Smooth muscle cell (in vitro differentiated cells): Measurements from ENCODE around the gene PLAAT2. TPM values are rescaled to one million over a fixed set of nuclear protein-coding genes. Genes with fewer than 3 reads are reported as not detected.

Experiments used
- DNase-seq: peaks from one replicate; lab custom pipeline; 2025; ENCODE audit not compliant: unreplicated experiment; lab: John Stamatoyannopoulos, UW
- H2AFZ ChIP-seq: fragments of 200-600 bp; sonication (generic); 2 replicates; pipeline ENCODE4 v1.6.0; 2016; ENCODE audit warnings: antibody characterized with exemption, low read depth, mild to moderate bottlenecking
- H3F3A ChIP-seq: fragments of 200-600 bp; sonication (generic); 2 replicates; pipeline ENCODE4 v1.6.0; 2017; ENCODE audit warnings: antibody characterized with exemption, low read depth
- H3K27ac ChIP-seq: fragments of 200-600 bp; sonication (generic); 2 replicates; pipeline ENCODE4 v1.5.1; 2016; ENCODE audit warnings: low read depth, mild to moderate bottlenecking
- H3K27me3 ChIP-seq: fragments of 200-600 bp; sonication (generic); 2 replicates; pipeline ENCODE4 v1.6.1; 2016; ENCODE audit warnings: low read depth, mild to moderate bottlenecking
- H3K36me3 ChIP-seq: fragments of 200-600 bp; sonication (generic); 2 replicates; pipeline ENCODE4 v1.5.1; 2016; ENCODE audit warnings: low read depth
- H3K4me1 ChIP-seq: fragments of 200-600 bp; sonication (generic); 2 replicates; pipeline ENCODE4 v1.5.1; 2016; ENCODE audit warnings: low read depth
- H3K4me2 ChIP-seq: fragments of 200-600 bp; sonication (generic); 2 replicates; pipeline ENCODE4 v1.6.0; 2016; ENCODE audit warnings: mild to moderate bottlenecking
- H3K4me3 ChIP-seq: fragments of 200-600 bp; sonication (generic); 2 replicates; pipeline ENCODE4 v1.5.1; 2016; ENCODE audit warnings: mild to moderate bottlenecking
- H3K79me2 ChIP-seq: fragments of 200-600 bp; sonication (generic); 2 replicates; pipeline ENCODE4 v1.6.0; 2016; ENCODE audit warnings: low read depth, mild to moderate bottlenecking
- H3K9ac ChIP-seq: fragments of 200-600 bp; sonication (generic); 2 replicates; pipeline ENCODE4 v1.6.0; 2016; ENCODE audit warnings: low read depth
- H3K9me3 ChIP-seq: fragments of 200-600 bp; sonication (generic); replicated peaks from 2 replicates; pipeline ENCODE4 v1.5.1; 2016; ENCODE audit warnings: low read depth
- H4K20me1 ChIP-seq: fragments of 200-600 bp; sonication (generic); 2 replicates; pipeline ENCODE4 v1.6.0; 2016; ENCODE audit warnings: low read depth
- WGBS: methylation state at CpG from one replicate; pipeline ENCODE4 v1.1.7; 2016; ENCODE audit warnings: low lambda C conversion rate; 5-methylcytosine and 5-hydroxymethylcytosine counted together
- polyA plus RNA-seq: library from polyadenylated mRNA; unstranded; fragments of >200 nt; fragmentation: Nextera tagmentation; extraction: Ambion mirVana; gene quantifications from 2 replicates; pipeline ENCODE4 v1.2.1, GENCODE V29; 2016
- total RNA-seq: library from RNA; depleted of rRNA; stranded (reverse); fragments of >200 nt; gene quantifications from 2 replicates; pipeline ENCODE4 v1.2.3, GENCODE V29; 2014
- TF ChIP-seq, protein P1 (sequence below): fragments of 200-600 bp; sonication (generic); IDR thresholded peaks from 2 replicates; pipeline ENCODE4 v1.5.1; 2017; ENCODE audit warnings: borderline replicate concordance, mild to moderate bottlenecking, antibody characterized with exemption; ENCODE audit not compliant: insufficient read depth, poor library complexity, severe bottlenecking

Gene PLAAT2
- total and polyA plus RNA-seq, 2 experiments from 2014 or later: not detected

DNA sequence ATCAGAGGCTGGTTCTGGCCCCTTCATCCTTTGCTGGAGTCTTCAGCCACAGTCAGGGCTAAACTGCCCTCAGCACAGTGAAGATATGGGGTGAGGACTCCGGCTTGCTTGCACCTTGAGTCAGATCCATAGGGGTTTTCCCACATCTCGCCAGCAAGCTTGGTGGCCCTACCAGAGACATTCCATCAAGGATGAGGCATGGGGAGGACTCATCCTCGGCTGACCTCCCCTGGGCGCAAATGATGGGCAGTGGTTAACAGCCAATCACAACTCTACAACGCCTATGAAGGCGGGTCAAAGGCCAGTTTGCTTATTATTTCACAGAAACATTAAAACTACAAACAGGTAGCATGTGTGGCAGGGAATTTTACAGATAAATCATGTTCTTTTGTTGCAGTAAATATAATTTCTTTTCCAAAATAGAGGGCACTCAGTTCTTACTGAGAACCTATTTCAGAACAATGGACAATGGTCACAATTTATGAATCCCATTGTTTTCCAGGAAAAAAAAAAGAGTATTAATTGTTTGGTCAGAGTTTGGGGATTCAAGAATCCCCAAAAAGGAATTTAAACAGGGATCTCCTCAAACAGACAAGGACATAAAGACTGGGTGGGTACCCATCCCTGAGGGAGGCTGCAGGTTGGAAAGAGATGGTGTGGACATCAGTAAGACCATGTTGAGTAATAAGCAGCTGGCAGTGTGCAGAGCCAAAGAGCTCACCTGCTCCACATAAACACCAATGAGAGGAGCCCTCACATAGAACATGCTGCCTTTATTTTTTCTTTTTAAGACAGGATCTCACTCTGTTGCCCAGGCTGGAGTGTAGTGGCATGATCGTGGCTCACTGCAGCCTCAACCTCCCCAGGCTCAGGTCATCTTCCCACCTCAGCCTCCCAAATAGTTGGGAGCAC, 36.3 kb upstream of the PLAAT2 start:
- Histone ChIP-seq H3K36me3 (no peaks in the 10 kb centered on the region), H3K4me2 (no peak overlapping the region), H3K27me3 (no peaks in the 10 kb centered on the region), H3K4me3 (no peak overlapping the region), H2AFZ (no peak overlapping the region), H3K9ac (no peak overlapping the region), H3K79me2 (no peaks in the 10 kb centered on the region), H4K20me1 (no peaks in the 10 kb centered on the region), H3K27ac (no peak overlapping the region), H3K4me1 (no peaks in the 10 kb centered on the region), H3K9me3 (no peaks in the 10 kb centered on the region), H3F3A (no peaks in the 10 kb centered on the region)
- TF ChIP-seq, protein P1, sequence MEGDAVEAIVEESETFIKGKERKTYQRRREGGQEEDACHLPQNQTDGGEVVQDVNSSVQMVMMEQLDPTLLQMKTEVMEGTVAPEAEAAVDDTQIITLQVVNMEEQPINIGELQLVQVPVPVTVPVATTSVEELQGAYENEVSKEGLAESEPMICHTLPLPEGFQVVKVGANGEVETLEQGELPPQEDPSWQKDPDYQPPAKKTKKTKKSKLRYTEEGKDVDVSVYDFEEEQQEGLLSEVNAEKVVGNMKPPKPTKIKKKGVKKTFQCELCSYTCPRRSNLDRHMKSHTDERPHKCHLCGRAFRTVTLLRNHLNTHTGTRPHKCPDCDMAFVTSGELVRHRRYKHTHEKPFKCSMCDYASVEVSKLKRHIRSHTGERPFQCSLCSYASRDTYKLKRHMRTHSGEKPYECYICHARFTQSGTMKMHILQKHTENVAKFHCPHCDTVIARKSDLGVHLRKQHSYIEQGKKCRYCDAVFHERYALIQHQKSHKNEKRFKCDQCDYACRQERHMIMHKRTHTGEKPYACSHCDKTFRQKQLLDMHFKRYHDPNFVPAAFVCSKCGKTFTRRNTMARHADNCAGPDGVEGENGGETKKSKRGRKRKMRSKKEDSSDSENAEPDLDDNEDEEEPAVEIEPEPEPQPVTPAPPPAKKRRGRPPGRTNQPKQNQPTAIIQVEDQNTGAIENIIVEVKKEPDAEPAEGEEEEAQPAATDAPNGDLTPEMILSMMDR: no peak
- DNase-seq: no peak
- WGBS: 80% methylated on average over 7 of the region's 7 CpGs

DNA sequence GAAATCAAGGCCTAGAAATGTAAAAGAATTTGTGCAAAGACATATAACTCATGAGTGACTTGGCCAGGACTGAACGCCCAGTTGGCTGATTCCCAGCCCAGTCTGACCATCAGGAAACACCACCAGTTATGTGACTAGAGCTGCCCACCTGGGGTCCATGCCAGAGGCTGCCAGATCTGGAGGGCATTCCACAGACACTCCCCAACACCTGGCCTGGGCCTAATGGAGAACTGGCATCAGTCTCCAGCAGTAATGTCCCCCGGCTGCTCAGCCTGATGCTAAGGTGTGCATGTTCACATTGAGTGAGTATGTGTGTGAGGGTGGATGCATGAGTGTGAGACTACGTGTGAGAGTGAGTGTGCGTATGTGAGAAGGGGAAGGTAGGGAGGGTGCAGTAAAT, 35.4 kb upstream of the PLAAT2 start:
- no peak overlapping the region for H3K4me3 ChIP-seq
- H2AFZ ChIP-seq: no peak overlapping the region
- H3F3A ChIP-seq: no peaks in the 10 kb centered on the region
- no peak overlapping the region for H3K4me2 ChIP-seq
- H3K9ac ChIP-seq: no peak overlapping the region
- no peak overlapping the region for H3K27ac ChIP-seq
- whole genome bisulfite sequencing: 66% methylated on average over 4 of the region's 4 CpGs
- no peaks in the 10 kb centered on the region for H3K27me3 ChIP-seq
- H3K4me1 ChIP-seq: no peaks in the 10 kb centered on the region
- TF ChIP-seq, protein P1: no peak
- DNase-seq: no peak
- H4K20me1 ChIP-seq: no peaks in the 10 kb centered on the region
- H3K9me3 ChIP-seq: no peaks in the 10 kb centered on the region
- no peaks in the 10 kb centered on the region for H3K36me3 ChIP-seq
- no peaks in the 10 kb centered on the region for H3K79me2 ChIP-seq

DNA sequence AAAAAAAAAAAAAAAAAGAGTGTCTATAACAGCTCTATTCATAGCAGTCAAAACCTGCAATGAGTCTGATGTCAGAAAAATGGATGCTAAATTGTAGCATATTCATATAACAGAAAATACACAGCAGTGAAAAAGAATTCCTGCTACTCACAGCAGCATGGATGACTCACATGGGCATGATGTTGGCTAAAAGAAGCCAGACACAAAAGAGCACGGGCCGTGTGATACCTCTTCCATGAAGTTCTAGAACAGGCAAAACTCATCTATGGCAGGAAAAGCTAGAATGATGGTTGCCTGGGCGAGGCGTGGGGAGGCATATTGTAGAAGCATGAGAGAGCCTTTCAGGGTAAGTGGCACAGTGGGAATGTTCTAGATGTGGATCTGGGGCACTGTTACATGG, 32.1 kb upstream of the PLAAT2 start:
- DNase-seq: no peak
- Histone ChIP-seq H3K9ac (no peak overlapping the region), H3K36me3 (no peaks in the 10 kb centered on the region), H3K9me3 (no peaks in the 10 kb centered on the region), H3K4me1 (no peaks in the 10 kb centered on the region), H3F3A (no peaks in the 10 kb centered on the region), H3K27me3 (no peaks in the 10 kb centered on the region), H3K4me2 (no peak overlapping the region), H4K20me1 (no peaks in the 10 kb centered on the region), H3K27ac (no peak overlapping the region), H2AFZ (no peak overlapping the region), H3K79me2 (no peaks in the 10 kb centered on the region), H3K4me3 (no peak overlapping the region)
- TF ChIP-seq, protein P1: no peak
- WGBS: 75% methylated on average over 4 of the region's 4 CpGs
